IPS DF 4.7 (cell line): Measurements from ENCODE around the gene FGF18.
"Not testable (repeated sequence)": the region's sequence is repeated elsewhere in the genome, so short reads cannot be mapped to it uniquely, and the experiment has no call there.

Experiments
- DNase-seq: peaks from one replicate; pipeline ENCODE4 v3.0.0-alpha.2; 2013; ENCODE audit warnings: low spot score; ENCODE audit errors: extremely low read depth

The FGF18 gene

GRCh38 chr5:171495122-171495700, 75.8 kb downstream of the FGF18 start:
- DNase-seq = no peak

GRCh38 chr5:171496456-171496855, 77.0 kb downstream of the FGF18 start:
- DNase-seq = no peak

- not testable (repeated sequence) for DNase-seq
Measured at GRCh38 chr5:171497494-171497893, 78.0 kb downstream of the FGF18 start.

GRCh38 chr5:171498166-171498565, 78.7 kb downstream of the FGF18 start:
- DNase-seq = no peak

GRCh38 chr5:171499611-171500010, 80.2 kb downstream of the FGF18 start:
- DNase-seq = no peak

- DNase-seq = no peak
Measured at GRCh38 chr5:171505473-171506043, 86.1 kb downstream of the FGF18 start.

GRCh38 chr5:171506951-171507350, 87.5 kb downstream of the FGF18 start:
- DNase-seq = no peak
